ENCODE results near the gene PAN2. TPM values are rescaled to one million over a fixed set of nuclear protein-coding genes. Genes with fewer than 3 reads are reported as not detected.
"Not testable (repeated sequence)": the region's sequence is repeated elsewhere in the genome, so short reads cannot be mapped to it uniquely, and the experiment has no call there.

PAN2 gene
- total RNA-seq, 4 donors from 2014 or later = 14.1 to 34.5 (median 24.4) TPM

DNA sequence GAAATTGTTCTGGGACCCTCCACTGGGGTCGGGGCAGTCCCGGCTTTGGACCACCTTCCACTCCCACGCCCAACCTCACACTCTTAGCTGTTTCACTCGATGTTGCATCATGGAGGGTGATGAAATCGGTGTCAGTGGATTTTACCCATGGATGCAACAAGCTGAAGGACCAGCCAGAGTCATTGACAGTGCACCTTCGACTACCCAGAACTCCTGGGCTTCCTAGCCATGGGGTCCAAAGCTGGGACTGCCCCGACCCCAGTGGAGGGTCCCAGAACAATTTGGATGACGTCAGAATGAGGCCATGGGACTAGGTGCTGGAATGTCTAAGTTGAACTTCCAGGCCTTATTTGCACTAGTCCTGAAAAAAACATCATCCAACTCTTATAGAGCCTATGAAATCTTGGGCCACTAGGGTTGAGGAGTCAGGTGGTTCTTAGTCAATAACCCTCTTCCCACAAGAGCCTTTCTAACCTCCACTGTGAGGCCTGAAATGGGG lies 4.0 kb upstream of the PAN2 start:
- H3K36me3 ChIP-seq = peaks cover 0 to 18% (median 9%) of the 10 kb centered on the region in 4 donors
- DNase-seq (ENCODE audit: extremely low spot score) = no peak
- WGBS = 73% methylated on average over 7 of the region's 8 CpGs
- H3K4me3 ChIP-seq = no peak overlapping the region
- H3K9me3 ChIP-seq = no peaks in the 10 kb centered on the region
- no peaks in the 10 kb centered on the region for H3K27me3 ChIP-seq
- no peak overlapping the region for H3K27ac ChIP-seq (replicated peaks in 1 of 4)
- intact Hi-C loops (cut with DNase I) = no loop called here
- peaks cover 7 to 15% (median 13%) of the 10 kb centered on the region in 4 donors for H3K4me1 ChIP-seq
- TF ChIP-seq EP300 (IDR thresholded peaks at IDR 0.05) = no peak
- no peak for TF ChIP-seq POLR2AphosphoS5 (IDR thresholded peaks at IDR 0.05)
- TF ChIP-seq, protein P1, sequence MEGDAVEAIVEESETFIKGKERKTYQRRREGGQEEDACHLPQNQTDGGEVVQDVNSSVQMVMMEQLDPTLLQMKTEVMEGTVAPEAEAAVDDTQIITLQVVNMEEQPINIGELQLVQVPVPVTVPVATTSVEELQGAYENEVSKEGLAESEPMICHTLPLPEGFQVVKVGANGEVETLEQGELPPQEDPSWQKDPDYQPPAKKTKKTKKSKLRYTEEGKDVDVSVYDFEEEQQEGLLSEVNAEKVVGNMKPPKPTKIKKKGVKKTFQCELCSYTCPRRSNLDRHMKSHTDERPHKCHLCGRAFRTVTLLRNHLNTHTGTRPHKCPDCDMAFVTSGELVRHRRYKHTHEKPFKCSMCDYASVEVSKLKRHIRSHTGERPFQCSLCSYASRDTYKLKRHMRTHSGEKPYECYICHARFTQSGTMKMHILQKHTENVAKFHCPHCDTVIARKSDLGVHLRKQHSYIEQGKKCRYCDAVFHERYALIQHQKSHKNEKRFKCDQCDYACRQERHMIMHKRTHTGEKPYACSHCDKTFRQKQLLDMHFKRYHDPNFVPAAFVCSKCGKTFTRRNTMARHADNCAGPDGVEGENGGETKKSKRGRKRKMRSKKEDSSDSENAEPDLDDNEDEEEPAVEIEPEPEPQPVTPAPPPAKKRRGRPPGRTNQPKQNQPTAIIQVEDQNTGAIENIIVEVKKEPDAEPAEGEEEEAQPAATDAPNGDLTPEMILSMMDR (IDR thresholded peaks at IDR 0.05) = no peak
- TF ChIP-seq POLR2A (IDR thresholded peaks at IDR 0.05; ENCODE audit: low read depth) = no peak

DNA sequence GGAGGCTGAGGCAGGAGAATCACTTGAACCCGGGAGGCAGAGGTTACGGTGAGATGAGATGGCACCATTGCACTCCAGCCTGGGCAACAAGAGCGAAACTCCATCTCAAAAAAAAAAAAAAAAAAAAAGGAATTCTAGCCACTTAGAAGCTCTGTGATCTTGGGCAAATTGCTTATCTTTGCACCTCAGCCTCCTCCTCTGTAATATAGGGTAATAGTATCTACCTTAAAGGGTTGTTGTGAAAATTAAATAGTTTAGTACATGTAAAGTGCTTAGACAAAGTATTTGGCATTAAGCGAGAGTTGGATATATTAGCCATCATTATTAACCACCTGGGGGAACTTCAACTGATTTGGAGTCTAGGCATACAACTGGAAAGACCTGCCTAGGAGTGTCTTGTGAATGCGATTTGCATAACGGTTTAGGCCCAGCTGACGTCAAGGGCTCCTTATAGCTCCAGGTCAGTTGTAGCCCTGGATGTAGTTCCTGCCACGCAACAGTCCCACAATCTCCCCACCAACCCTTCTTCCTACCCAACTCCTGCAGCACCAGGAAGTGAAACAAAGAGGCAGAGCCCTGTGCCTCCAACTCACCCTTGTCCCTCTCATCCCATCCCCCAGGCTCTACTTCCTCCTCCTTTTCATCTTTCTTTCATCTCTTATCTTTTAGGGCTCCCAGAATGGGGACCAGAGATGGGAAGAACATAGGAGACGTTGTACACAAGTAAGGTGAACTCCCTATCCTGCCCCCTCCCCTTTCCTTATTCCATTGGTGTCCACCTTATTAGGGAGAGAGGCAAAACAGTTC lies 2.8 kb upstream of the PAN2 start:
- no peak overlapping the region for H3K4me3 ChIP-seq
- H3K9me3 ChIP-seq = no peaks in the 10 kb centered on the region
- no peak overlapping the region for H3K27ac ChIP-seq (replicated peaks in 1 of 4)
- WGBS = 83% methylated on average over 9 of the region's 9 CpGs
- DNase-seq (ENCODE audit: extremely low spot score) = no peak
- peaks cover 11 to 20% (median 18%) of the 10 kb centered on the region in 4 donors for H3K4me1 ChIP-seq
- no peaks in the 10 kb centered on the region for H3K27me3 ChIP-seq
- TF ChIP-seq, protein P1 (IDR thresholded peaks at IDR 0.05) = no peak
- TF ChIP-seq POLR2A (IDR thresholded peaks at IDR 0.05; ENCODE audit: low read depth) = no peak
- TF ChIP-seq POLR2AphosphoS5 (IDR thresholded peaks at IDR 0.05) = no peak
- TF ChIP-seq EP300 (IDR thresholded peaks at IDR 0.05) = no peak
- intact Hi-C loops (cut with DNase I) = no loop called here
- peaks cover 0 to 6% (median 0%) of the 10 kb centered on the region in 4 donors for H3K36me3 ChIP-seq

GRCh38 chr12:56335527-56335926 lies 1.7 kb upstream of the PAN2 start:
- H3K27ac ChIP-seq (replicated peaks in 1 of 4); DNase-seq (ENCODE audit: extremely low spot score); H3K4me3 ChIP-seq; H3K36me3 ChIP-seq; H3K9me3 ChIP-seq; intact Hi-C loops (cut with DNase I); H3K27me3 ChIP-seq: not testable (repeated sequence)
- WGBS = 93% methylated on average over 8 of the region's 8 CpGs
- peaks cover 11 to 20% (median 18%) of the 10 kb centered on the region in 4 donors for H3K4me1 ChIP-seq

- Histone ChIP-seq H3K9me3 (no peaks in the 10 kb centered on the region), H3K27ac (replicated peaks in 1 of 4) (peak overlapping the region; percentile 91 to 98 (median 96)), H3K27me3 (no peaks in the 10 kb centered on the region), H3K4me1 (peaks cover 11 to 20% (median 18%) of the 10 kb centered on the region in 4 donors), H3K4me3 (peak overlapping the region; percentile 69 to 73 (median 70)), H3K36me3 (peaks cover 0 to 10% (median 0%) of the 10 kb centered on the region in 4 donors)
- 2% methylated on average over 5 of the region's 6 CpGs for WGBS
- DNase-seq (ENCODE audit: extremely low spot score) = no peak
- TF ChIP-seq EP300 (IDR thresholded peaks at IDR 0.05) (no peak), POLR2A (IDR thresholded peaks at IDR 0.05; ENCODE audit: low read depth) (no peak), POLR2AphosphoS5 (IDR thresholded peaks at IDR 0.05) (no peak)
- TF ChIP-seq, protein P1 (IDR thresholded peaks at IDR 0.05) = no peak
- intact Hi-C loops (cut with DNase I) = no loop called here
Observed at GRCh38 chr12:56334490-56334793, 642 bp upstream of the PAN2 start.

DNA sequence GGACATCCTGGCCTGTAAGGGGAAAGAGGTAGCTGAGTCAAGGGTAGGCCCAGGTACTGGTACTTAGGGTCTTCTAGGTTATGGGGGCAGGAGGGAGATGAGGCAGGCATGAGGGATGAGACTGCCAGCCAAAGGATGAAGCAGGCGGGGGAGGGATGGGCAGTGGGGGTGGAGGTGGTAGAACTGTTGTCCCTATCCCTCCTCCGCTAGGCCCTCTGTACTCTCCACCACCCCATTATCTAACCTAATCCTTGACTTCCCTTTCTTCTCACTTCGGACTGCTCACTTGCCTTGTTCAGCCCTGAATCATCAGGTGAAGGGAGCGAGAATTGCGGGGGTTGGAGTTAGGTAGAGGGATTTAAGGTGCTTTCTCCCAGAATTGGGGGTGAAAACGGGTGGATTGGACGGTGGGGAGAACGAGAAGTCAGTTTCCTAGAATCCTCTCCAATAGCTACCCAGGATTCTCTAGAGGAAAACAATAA lies 562 bp downstream of the PAN2 start:
- Histone ChIP-seq H3K4me1 (peaks cover 11 to 20% (median 18%) of the 10 kb centered on the region in 4 donors), H3K27ac (replicated peaks in 1 of 4) (peak overlapping the region; percentile 91 to 98 (median 96)), H3K27me3 (no peaks in the 10 kb centered on the region), H3K4me3 (peak overlapping the region; percentile 69 to 73 (median 70)), H3K36me3 (peaks cover 0 to 18% (median 2%) of the 10 kb centered on the region in 4 donors), H3K9me3 (no peaks in the 10 kb centered on the region)
- TF ChIP-seq EP300 (IDR thresholded peaks at IDR 0.05) = no peak
- TF ChIP-seq POLR2A (IDR thresholded peaks at IDR 0.05; ENCODE audit: low read depth) = no peak
- TF ChIP-seq, protein P1 (IDR thresholded peaks at IDR 0.05) = no peak
- no peak for TF ChIP-seq POLR2AphosphoS5 (IDR thresholded peaks at IDR 0.05)
- DNase-seq (ENCODE audit: extremely low spot score) = no peak
- 22% methylated on average over 8 of the region's 8 CpGs for WGBS
- intact Hi-C loops (cut with DNase I) = no loop called here

Data from esophagus muscularis mucosa (tissue), 4 donors.